ENCODE measurements around the gene HOXB3. TPM values are rescaled to one million over a fixed set of nuclear protein-coding genes. Genes with fewer than 3 reads are reported as not detected.

HOXB3 gene
- total and polyA plus RNA-seq, 2 of the 4 experiments (the other 2 are of a cell fraction) = 6.3 to 59.6 TPM

- Histone ChIP-seq H3K9ac (ENCODE audit: low read depth, low read length) (peak overlapping the region; percentile 100), H3K9me3 (ENCODE audit: control insufficient read depth, insufficient read depth, low read length) (no peaks in the 10 kb centered on the region), H3K9me1 (ENCODE audit: insufficient read depth, low read length) (peaks cover 10% of the 10 kb centered on the region), H2AK5ac (ENCODE audit: low read depth, low read length) (peak overlapping the region; percentile 88), H3K27me3 (ENCODE audit: control insufficient read depth, insufficient read depth, low read length) (no peaks in the 10 kb centered on the region), H3K14ac (replicated peaks; ENCODE audit: low read depth, low read length) (peak overlapping the region; percentile 99), H2BK120ac (ENCODE audit: low read depth, low read length) (peak overlapping the region; percentile 91), H4K8ac (ENCODE audit: low read depth in 2 of 2, low read length in 2 of 2) (peak overlapping the region; percentile 62 to 94), H4K20me1 (ENCODE audit: insufficient read depth, low read length) (no peaks in the 10 kb centered on the region), H3K27ac (ENCODE audit: insufficient read depth, low read length) (peak overlapping the region; percentile 99), H4K91ac (ENCODE audit: insufficient read depth, low read depth, low read length) (peak overlapping the region; percentile 92), H3K4ac (ENCODE audit: low read depth, low read length) (peak overlapping the region; percentile 98), H4K5ac (ENCODE audit: low read depth, low read length) (peak overlapping the region; percentile 84), H2BK20ac (ENCODE audit: low read depth, low read length) (peak overlapping the region; percentile 27; the same call in 1 of the 2 replicates), H3K23ac (ENCODE audit: low read depth, low read length) (peak overlapping the region; percentile 99), H3K36me3 (ENCODE audit: control insufficient read depth, insufficient read depth, low read length) (peaks cover 22% of the 10 kb centered on the region), H3K4me3 (ENCODE audit: insufficient read depth, low read depth, low read length) (peak overlapping the region; percentile 96), H3K18ac (ENCODE audit: low read depth, low read length) (peak overlapping the region; percentile 96), H2AK9ac (replicated peaks; ENCODE audit: low read depth, low read length, poor library complexity) (peak overlapping the region; percentile 18), H3K79me1 (ENCODE audit: low read depth in 1 of 2, low read length in 2 of 2) (peaks cover 4 to 37% of the 10 kb centered on the region in 2 experiments; a peak in 2 of 4 replicates), H2BK15ac (ENCODE audit: low read depth, low read length) (peak overlapping the region; percentile 65; the same call in 1 of the 3 replicates), H2AFZ (replicated peaks; ENCODE audit: low read length, poor library complexity) (no peak overlapping the region), H3K4me2 (ENCODE audit: low read depth, low read length) (peak overlapping the region; percentile 64; the same call in 1 of the 2 replicates), H2BK5ac (ENCODE audit: low read depth, low read length, poor library complexity, severe bottlenecking) (peak overlapping the region; percentile 96), H3K4me1 (ENCODE audit: control insufficient read depth, insufficient read depth, low read length) (peaks cover 32% of the 10 kb centered on the region), H3K56ac (ENCODE audit: extremely low read depth, insufficient read depth, low read length) (peak overlapping the region; percentile 99)
- dilution Hi-C loops (cut with HindIII; ENCODE audit: low sequenced_read_pairs, unreplicated experiment) (no loop called here), intact Hi-C loops (cut with micrococcal nuclease) (no loop called here), in situ Hi-C loops (cut with MboI; ENCODE audit: low sequenced_read_pairs) (loop anchor here (10.0 kb wide), 1 partner anchor 189 kb away; no protein-coding TSS in a partner anchor)
- DNase-seq (no peak), ATAC-seq (ENCODE audit: low read depth) (peak; percentile 1; the same call in 1 of the 2 replicates)
- WGBS, 2 experiments (ENCODE audit: extremely low coverage in 2 of 2, insufficient read length in 1 of 2) = no CpG with 5 or more reads among the region's 20 CpGs
- no TSS peak for BruUV-seq (replicated peaks)
- TF ChIP-seq MXI1 (IDR thresholded peaks at IDR 0.05; ENCODE audit: borderline replicate concordance, low read depth, low read length) = no peak
- CTCF ChIA-PET = interaction anchor here (0.6 kb wide), 1 partner anchor 143 kb away, joined by 6 read pairs; no protein-coding TSS in a partner anchor
- POLR2A ChIA-PET (ENCODE audit: unreplicated experiment) = interaction anchor here (1.0 to 1.7 kb wide), 3 partner anchors 17 to 61 kb away, joined by 3 to 10 read pairs (median 5); no protein-coding TSS in a partner anchor
These were observed 46.1 kb downstream of the HOXB3 start for GRCh38 chr17:48543854-48544348.
